Subcutaneous abdominal adipose tissue (tissue), 5 donors: ENCODE results near the gene IRF2.

Experiments used
- H3K27ac ChIP-seq: one replicate; pipeline ENCODE4 v1.7.0; 2013; ENCODE audit warnings: low read depth, mild to moderate bottlenecking, inconsistent platforms, low read length, moderate library complexity
- H3K27me3 ChIP-seq, 5 donors: one replicate each; pipeline ENCODE4 v1.7.0; 2013; ENCODE audit warnings: low read length in 5 of 5, inconsistent platforms in 1 of 5; ENCODE audit not compliant: control insufficient read depth in 5 of 5, insufficient read depth in 4 of 5
- H3K36me3 ChIP-seq, 5 donors: one replicate each; pipeline ENCODE4 v1.7.0; 2013; ENCODE audit warnings: low read length in 5 of 5; ENCODE audit not compliant: control insufficient read depth in 5 of 5, insufficient read depth in 5 of 5
- H3K4me1 ChIP-seq, 5 donors: one replicate each; pipeline ENCODE4 v1.7.0; 2013; ENCODE audit warnings: low read length in 5 of 5, mild to moderate bottlenecking in 3 of 5, moderate library complexity in 1 of 5; ENCODE audit not compliant: control insufficient read depth in 5 of 5, insufficient read depth in 5 of 5
- H3K4me3 ChIP-seq, 5 donors: one replicate each; pipeline ENCODE4 v1.7.0; 2013; ENCODE audit warnings: low read length in 5 of 5, low read depth in 1 of 5
- H3K9ac ChIP-seq, 5 donors: one replicate each; pipeline ENCODE4 v1.7.0; 2013; ENCODE audit warnings: low read length in 5 of 5, mild to moderate bottlenecking in 4 of 5, moderate library complexity in 3 of 5
- H3K9me3 ChIP-seq, 5 donors: one replicate each; pipeline ENCODE4 v1.7.0; 2013; ENCODE audit warnings: low read length in 5 of 5; ENCODE audit not compliant: control insufficient read depth in 5 of 5
- donor health status: healthy.
- donor health status: healthy.
- donor health status: healthy.
- donor health status: healthy.
- donor health status: healthy.

The IRF2 gene

GRCh38 chr4:184475498-184475897, 1.1 kb upstream of the IRF2 start:
- Histone ChIP-seq H3K9ac (peak overlapping the region; percentile 92 to 99 (median 99)), H3K27ac (peak overlapping the region; percentile 100), H3K4me3 (peak overlapping the region; percentile 78 to 98 (median 93)), H3K4me1 (peaks cover 6 to 57% (median 39%) of the 10 kb centered on the region in 5 donors), H3K27me3 (no peaks in the 10 kb centered on the region), H3K9me3 (no peaks in the 10 kb centered on the region), H3K36me3 (peaks cover 0 to 2% (median 0%) of the 10 kb centered on the region in 5 donors)

GRCh38 chr4:184475096-184475461, 729 bp upstream of the IRF2 start:
- peaks cover 0 to 2% (median 0%) of the 10 kb centered on the region in 5 donors for H3K36me3 ChIP-seq
- peak overlapping the region; percentile 100 for H3K27ac ChIP-seq
- peaks cover 6 to 57% (median 39%) of the 10 kb centered on the region in 5 donors for H3K4me1 ChIP-seq

GRCh38 chr4:184473499-184474262, 669 bp downstream of the IRF2 start:
- peak overlapping the region; percentile 91 to 100 (median 93) for H3K9ac ChIP-seq
- H3K27ac ChIP-seq, result peak overlapping the region; percentile 100
- H3K9me3 ChIP-seq, result no peaks in the 10 kb centered on the region
- H3K36me3 ChIP-seq, result peaks cover 0 to 4% (median 0%) of the 10 kb centered on the region in 5 donors
- H3K27me3 ChIP-seq, result no peaks in the 10 kb centered on the region
- peaks cover 6 to 53% (median 41%) of the 10 kb centered on the region in 5 donors for H3K4me1 ChIP-seq
- peak overlapping the region; percentile 96 to 99 (median 97) for H3K4me3 ChIP-seq

More at GRCh38 chr4:184475096-184475461, 729 bp upstream of the IRF2 start:
- H3K4me3 ChIP-seq, result peak overlapping the region; percentile 78 to 98 (median 93)
- no peaks in the 10 kb centered on the region for H3K9me3 ChIP-seq
- no peaks in the 10 kb centered on the region for H3K27me3 ChIP-seq
- peak overlapping the region; percentile 92 to 99 (median 99) for H3K9ac ChIP-seq

- Histone ChIP-seq H3K27ac (peak overlapping the region; percentile 96), H3K4me1 (peaks cover 6 to 52% (median 40%) of the 10 kb centered on the region in 5 donors), H3K9ac (peak overlapping the region; percentile 81 to 92 (median 91))
These were observed 1.5 kb downstream of the IRF2 start for GRCh38 chr4:184472614-184473498.

GRCh38 chr4:184471881-184472613, 2.3 kb downstream of the IRF2 start:
- H3K27ac ChIP-seq, result peak overlapping the region; percentile 96
- peak overlapping the region; percentile 81 to 92 (median 91) for H3K9ac ChIP-seq
- H3K4me1 ChIP-seq, result peaks cover 6 to 44% (median 35%) of the 10 kb centered on the region in 5 donors
- peak overlapping the region; percentile 80 to 98 (median 84) for H3K4me3 ChIP-seq
- no peaks in the 10 kb centered on the region for H3K27me3 ChIP-seq
- H3K36me3 ChIP-seq, result peaks cover 0 to 4% (median 0%) of the 10 kb centered on the region in 5 donors
- no peaks in the 10 kb centered on the region for H3K9me3 ChIP-seq

More at GRCh38 chr4:184472614-184473498, 1.5 kb downstream of the IRF2 start:
- Histone ChIP-seq H3K27me3 (no peaks in the 10 kb centered on the region), H3K36me3 (peaks cover 0 to 4% (median 0%) of the 10 kb centered on the region in 5 donors), H3K9me3 (no peaks in the 10 kb centered on the region), H3K4me3 (peak overlapping the region; percentile 80 to 98 (median 96))

- H3K4me1 ChIP-seq, result peaks cover 3 to 32% (median 23%) of the 10 kb centered on the region in 5 donors
- peak overlapping the region in 1 of 5 donors; percentile 20 for H3K9ac ChIP-seq
- no peaks in the 10 kb centered on the region for H3K9me3 ChIP-seq
These were observed 3.6 kb downstream of the IRF2 start for GRCh38 chr4:184470785-184471110.

GRCh38 chr4:184466634-184467033, 7.7 kb downstream of the IRF2 start:
- peaks cover 0 to 16% (median 13%) of the 10 kb centered on the region in 5 donors for H3K4me1 ChIP-seq
- H3K36me3 ChIP-seq, result peaks cover 0 to 5% (median 0%) of the 10 kb centered on the region in 5 donors
- H3K27me3 ChIP-seq, result no peaks in the 10 kb centered on the region
- no peak overlapping the region for H3K9ac ChIP-seq
- no peak overlapping the region for H3K27ac ChIP-seq
- H3K4me3 ChIP-seq, result no peak overlapping the region
- no peaks in the 10 kb centered on the region for H3K9me3 ChIP-seq

More at GRCh38 chr4:184470785-184471110, 3.6 kb downstream of the IRF2 start:
- Histone ChIP-seq H3K27me3 (no peaks in the 10 kb centered on the region), H3K4me3 (no peak overlapping the region), H3K27ac (peak overlapping the region; percentile 96), H3K36me3 (peaks cover 0 to 2% (median 0%) of the 10 kb centered on the region in 5 donors)

- no peaks in the 10 kb centered on the region for H3K27me3 ChIP-seq
- no peak overlapping the region for H3K27ac ChIP-seq
- H3K9ac ChIP-seq, result no peak overlapping the region
- no peaks in the 10 kb centered on the region for H3K9me3 ChIP-seq
- peaks cover 0 to 25% (median 14%) of the 10 kb centered on the region in 5 donors for H3K4me1 ChIP-seq
- H3K36me3 ChIP-seq, result peaks cover 0 to 5% (median 0%) of the 10 kb centered on the region in 5 donors
- H3K4me3 ChIP-seq, result no peak overlapping the region
These were observed 9.4 kb downstream of the IRF2 start for GRCh38 chr4:184464759-184465454.

GRCh38 chr4:184463856-184464255, 10.5 kb downstream of the IRF2 start:
- no peak overlapping the region for H3K27ac ChIP-seq
- H3K4me1 ChIP-seq, result peaks cover 0 to 25% (median 11%) of the 10 kb centered on the region in 5 donors
- peaks cover 0 to 5% (median 0%) of the 10 kb centered on the region in 5 donors for H3K36me3 ChIP-seq
- H3K9me3 ChIP-seq, result no peaks in the 10 kb centered on the region
- H3K4me3 ChIP-seq, result no peak overlapping the region
- no peak overlapping the region for H3K9ac ChIP-seq
- H3K27me3 ChIP-seq, result no peaks in the 10 kb centered on the region
